Mesenchymal stem cell (in vitro differentiated cells and primary cell): ENCODE results near the gene SKA2.

Experiments used
- DNase-seq: peaks from one replicate; pipeline ENCODE4 v3.0.0-alpha.2; 2013
- H2AFZ ChIP-seq: one replicate; pipeline ENCODE4 v1.6.1; 2013; ENCODE audit warnings: low read depth, mild to moderate bottlenecking, control low read depth, inconsistent platforms, low read length, moderate library complexity
- H2AK5ac ChIP-seq: 2 replicates; pipeline ENCODE4 v1.6.1; 2013; ENCODE audit warnings: low read length, moderate library complexity, mild to moderate bottlenecking, inconsistent platforms; ENCODE audit not compliant: severe bottlenecking
- H2BK120ac ChIP-seq: one replicate; pipeline ENCODE4 v1.6.1; 2013; ENCODE audit warnings: low read depth, mild to moderate bottlenecking, inconsistent platforms, low read length, moderate library complexity
- H2BK12ac ChIP-seq, 2 experiments: one replicate each; pipeline ENCODE4 v1.6.1; 2013; ENCODE audit warnings: inconsistent platforms in 2 of 2, low read length in 2 of 2, mild to moderate bottlenecking in 2 of 2, moderate library complexity in 2 of 2, control low read depth in 1 of 2
- H2BK15ac ChIP-seq: one replicate; pipeline ENCODE4 v1.6.1; 2013; ENCODE audit warnings: mild to moderate bottlenecking, low read depth, inconsistent platforms; ENCODE audit not compliant: poor library complexity, severe bottlenecking
- H2BK5ac ChIP-seq: 2 replicates; pipeline ENCODE4 v1.6.1; 2013; ENCODE audit warnings: low read depth, mild to moderate bottlenecking, low read length, control low read depth, inconsistent platforms; ENCODE audit not compliant: poor library complexity, severe bottlenecking
- H3K14ac ChIP-seq, 2 experiments: one replicate each; pipeline ENCODE4 v1.6.1; 2013; ENCODE audit warnings: inconsistent platforms in 2 of 2, low read length in 2 of 2, control low read depth in 1 of 2, mild to moderate bottlenecking in 1 of 2, moderate library complexity in 1 of 2
- H3K18ac ChIP-seq, 2 experiments: one replicate each; pipeline ENCODE4 v1.6.1; 2013; ENCODE audit warnings: inconsistent platforms in 2 of 2, low read length in 2 of 2, control low read depth in 1 of 2, low read depth in 1 of 2, mild to moderate bottlenecking in 1 of 2
- H3K23ac ChIP-seq, 2 experiments: one replicate each; pipeline ENCODE4 v1.6.1; 2013; ENCODE audit warnings: inconsistent platforms in 2 of 2, low read length in 2 of 2, mild to moderate bottlenecking in 2 of 2, moderate library complexity in 2 of 2, control low read depth in 1 of 2
- H3K27ac ChIP-seq: 2 replicates; pipeline ENCODE4 v1.5.1; 2013; ENCODE audit warnings: mild to moderate bottlenecking, moderate library complexity, low read length, control low read depth, inconsistent platforms; ENCODE audit not compliant: poor library complexity, severe bottlenecking
- H3K27me3 ChIP-seq, 2 experiments: 2 replicates each; pipeline versions ENCODE4 v1.6.1 to v1.7.0; 2013; ENCODE audit warnings: low read length in 2 of 2, mild to moderate bottlenecking in 2 of 2, moderate library complexity in 2 of 2, control low read depth in 1 of 2, inconsistent platforms in 1 of 2; ENCODE audit not compliant: control insufficient read depth in 1 of 2, insufficient read depth in 1 of 2
- H3K36me3 ChIP-seq, 2 experiments: 2 replicates each; pipeline versions ENCODE4 v1.6.1 to v1.7.0; 2013; ENCODE audit warnings: low read length in 2 of 2, control low read depth in 1 of 2, inconsistent platforms in 1 of 2, low read depth in 1 of 2, mild to moderate bottlenecking in 1 of 2; ENCODE audit not compliant: insufficient read depth in 2 of 2, control insufficient read depth in 1 of 2
- H3K4ac ChIP-seq, 2 experiments: one replicate each; pipeline ENCODE4 v1.6.1; 2013; ENCODE audit warnings: inconsistent platforms in 2 of 2, low read length in 2 of 2, mild to moderate bottlenecking in 2 of 2, moderate library complexity in 2 of 2, control low read depth in 1 of 2, low read depth in 1 of 2
- H3K4me1 ChIP-seq: 2 replicates; pipeline ENCODE4 v1.6.1; 2013; ENCODE audit warnings: low read depth, low read length, control low read depth; ENCODE audit not compliant: control insufficient read depth, insufficient read depth
- H3K4me2 ChIP-seq: 2 replicates; pipeline ENCODE4 v1.6.1; 2013; ENCODE audit warnings: low read length, mild to moderate bottlenecking, inconsistent platforms; ENCODE audit not compliant: poor library complexity, severe bottlenecking
- H3K4me3 ChIP-seq, 2 experiments: 2 replicates each; pipeline versions ENCODE4 v1.5.1 to v1.7.0; 2013; ENCODE audit warnings: low read length in 2 of 2, mild to moderate bottlenecking in 2 of 2, control low read depth in 1 of 2, low read depth in 1 of 2; ENCODE audit not compliant: insufficient read depth in 1 of 2
- H3K79me1 ChIP-seq: replicated peaks from 2 replicates; pipeline ENCODE4 v1.6.1; 2013; ENCODE audit warnings: mild to moderate bottlenecking, control low read depth, low read length, inconsistent platforms; ENCODE audit not compliant: poor library complexity, severe bottlenecking
- H3K9ac ChIP-seq: 2 replicates; pipeline ENCODE4 v1.7.0; 2013; ENCODE audit warnings: mild to moderate bottlenecking, low read length, moderate library complexity
- H3K9me3 ChIP-seq: 2 replicates; pipeline ENCODE4 v1.7.0; 2013; ENCODE audit warnings: mild to moderate bottlenecking, low read length; ENCODE audit not compliant: control insufficient read depth
- H4K8ac ChIP-seq: one replicate; pipeline ENCODE4 v1.6.1; 2013; ENCODE audit warnings: inconsistent platforms, mild to moderate bottlenecking, low read length, moderate library complexity
- H4K91ac ChIP-seq: one replicate; pipeline ENCODE4 v1.6.1; 2013; ENCODE audit warnings: mild to moderate bottlenecking, low read length, inconsistent platforms
- WGBS: methylation state at CpG from one replicate; pipeline ENCODE4 v1.1.7; 2013; ENCODE audit warnings: mixed read lengths; 5-methylcytosine and 5-hydroxymethylcytosine counted together

Gene SKA2

DNA sequence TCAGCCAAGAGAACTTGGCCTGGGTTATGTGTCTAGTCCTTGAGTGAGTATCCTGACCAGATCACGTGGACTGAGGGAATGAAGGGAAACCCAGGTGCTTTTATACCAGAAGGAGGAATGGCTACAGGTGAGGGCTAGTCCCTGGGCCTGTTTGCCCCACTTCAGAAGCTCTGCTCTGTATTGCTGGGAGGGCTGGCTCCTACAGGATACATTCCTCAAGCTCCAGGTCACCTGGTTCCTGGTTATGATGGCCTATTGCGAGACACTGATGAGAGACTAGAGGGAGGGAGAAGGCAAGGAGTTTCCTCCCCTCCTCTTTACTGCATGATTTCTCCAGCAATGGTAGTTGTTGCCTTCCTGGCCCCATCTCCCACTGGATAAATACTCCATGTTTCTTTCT is 35.8 kb upstream of the SKA2 start:
- Histone ChIP-seq H3K27me3 (no peaks in the 10 kb centered on the region), H4K91ac (no peak overlapping the region), H2AFZ (no peak overlapping the region), H3K14ac (no peak overlapping the region), H3K79me1 (peaks cover 11% of the 10 kb centered on the region), H3K23ac (no peak overlapping the region), H3K27ac (no peak overlapping the region), H2BK120ac (no peak overlapping the region), H3K18ac (no peak overlapping the region), H3K4ac (no peak overlapping the region), H2BK5ac (no peak overlapping the region), H2AK5ac (no peak overlapping the region), H3K36me3 (peaks cover 0 to 8% of the 10 kb centered on the region in 2 experiments), H3K9me3 (no peaks in the 10 kb centered on the region), H2BK15ac (no peak overlapping the region), H3K4me3 (no peak overlapping the region), H3K9ac (no peak overlapping the region), H3K4me2 (no peak overlapping the region), H3K4me1 (peaks cover 5% of the 10 kb centered on the region), H2BK12ac (no peak overlapping the region), H4K8ac (no peak overlapping the region)
- 98% methylated on average over 2 of the region's 2 CpGs for WGBS
- DNase-seq = no peak

DNA sequence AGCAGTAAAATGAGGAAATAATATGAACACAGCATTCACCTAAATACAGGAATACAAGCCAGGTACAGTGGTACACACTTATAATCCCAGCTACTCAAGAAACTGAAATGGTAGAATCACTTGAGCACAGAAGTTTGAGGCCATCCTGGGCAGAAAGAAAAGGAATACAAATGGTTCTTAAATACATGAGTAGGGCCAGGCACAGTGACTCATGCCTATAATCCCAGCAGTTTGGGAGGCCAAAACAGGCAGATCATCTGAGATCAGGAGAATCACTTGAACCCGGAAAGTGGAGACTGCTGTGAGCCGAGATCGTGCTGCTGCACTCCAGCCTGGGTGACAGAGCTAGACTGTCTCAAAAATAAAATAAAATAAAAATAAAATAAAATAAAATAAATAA is 31.9 kb upstream of the SKA2 start:
- H3K36me3 ChIP-seq = peaks cover 0 to 2% of the 10 kb centered on the region in 2 experiments
- no peak overlapping the region for H3K23ac ChIP-seq
- H3K27ac ChIP-seq = no peak overlapping the region
- no peak overlapping the region for H2AK5ac ChIP-seq
- H2BK15ac ChIP-seq = no peak overlapping the region
- peaks cover 3% of the 10 kb centered on the region for H3K4me1 ChIP-seq
- H3K18ac ChIP-seq = no peak overlapping the region
- H3K4me2 ChIP-seq = no peak overlapping the region
- 100% methylated on average over 1 of the region's 3 CpGs for WGBS
- no peak for DNase-seq
- no peaks in the 10 kb centered on the region for H3K9me3 ChIP-seq
- H2BK120ac ChIP-seq = no peak overlapping the region
- H3K4me3 ChIP-seq = no peak overlapping the region
- H2AFZ ChIP-seq = no peak overlapping the region
- no peak overlapping the region for H4K8ac ChIP-seq
- H3K14ac ChIP-seq = no peak overlapping the region
- no peak overlapping the region for H2BK5ac ChIP-seq
- H2BK12ac ChIP-seq = no peak overlapping the region
- no peaks in the 10 kb centered on the region for H3K27me3 ChIP-seq
- no peak overlapping the region for H4K91ac ChIP-seq
- H3K9ac ChIP-seq = no peak overlapping the region
- peaks cover 19% of the 10 kb centered on the region for H3K79me1 ChIP-seq
- no peak overlapping the region for H3K4ac ChIP-seq

DNA sequence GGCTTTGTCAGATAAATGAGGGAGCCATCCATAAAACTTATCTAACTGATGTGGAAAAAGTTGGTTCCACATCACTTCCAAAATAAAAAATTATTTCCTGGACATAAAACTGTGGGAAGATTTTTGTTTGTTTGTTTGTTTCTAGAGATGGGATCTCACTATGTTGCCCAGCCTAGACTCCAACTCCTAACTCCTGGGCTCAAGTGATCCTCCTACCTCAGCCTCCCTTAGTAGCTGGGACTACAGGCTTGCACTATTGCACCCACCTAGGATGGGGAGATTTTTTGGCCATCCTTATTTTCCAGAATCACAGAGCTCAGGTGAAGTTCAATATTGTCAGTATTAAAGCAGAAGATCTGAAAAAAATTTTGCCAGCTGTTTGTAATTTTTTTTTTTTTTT is 31.0 kb upstream of the SKA2 start:
- Histone ChIP-seq H2BK120ac (no peak overlapping the region), H3K18ac (no peak overlapping the region), H3K4me1 (peaks cover 3% of the 10 kb centered on the region)

DNA sequence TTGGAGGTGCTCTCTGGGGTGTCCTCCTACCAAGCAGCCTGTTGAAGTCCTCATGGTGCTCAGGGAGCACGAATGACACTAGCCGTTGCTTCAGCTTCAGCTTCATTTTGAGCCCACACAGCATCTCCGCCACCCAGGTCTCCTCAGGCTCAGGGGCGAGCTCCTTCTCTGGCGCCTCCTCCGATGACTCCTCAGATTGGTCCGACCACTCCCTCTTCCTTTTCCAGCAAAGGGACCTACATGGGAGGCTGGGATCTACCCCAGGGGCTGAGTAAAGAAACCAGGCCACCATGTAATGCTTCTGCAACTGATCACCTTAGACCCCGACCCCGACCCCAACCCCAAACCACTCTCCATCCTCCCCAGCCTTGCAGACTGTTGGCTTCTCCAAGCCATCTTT is 26.5 kb upstream of the SKA2 start:
- Histone ChIP-seq H3K27me3 (no peaks in the 10 kb centered on the region), H4K8ac (no peak overlapping the region), H2BK12ac (no peak overlapping the region), H2AFZ (no peak overlapping the region), H3K18ac (no peak overlapping the region), H3K36me3 (peaks cover 0 to 4% of the 10 kb centered on the region in 2 experiments), H3K14ac (no peak overlapping the region), H4K91ac (no peak overlapping the region), H3K23ac (no peak overlapping the region), H3K27ac (no peak overlapping the region), H3K4me1 (peaks cover 8% of the 10 kb centered on the region), H2BK5ac (no peak overlapping the region), H3K79me1 (peaks cover 42% of the 10 kb centered on the region), H2BK120ac (no peak overlapping the region), H3K4ac (no peak overlapping the region), H3K4me2 (no peak overlapping the region), H3K9ac (no peak overlapping the region), H2AK5ac (no peak overlapping the region), H2BK15ac (no peak overlapping the region), H3K4me3 (no peak overlapping the region), H3K9me3 (no peaks in the 10 kb centered on the region)
- 99% methylated on average over 9 of the region's 9 CpGs for WGBS
- DNase-seq = no peak

More for the DNA sequence above, 31.0 kb upstream of the SKA2 start:
- H2BK15ac ChIP-seq = no peak overlapping the region
- no peak overlapping the region for H3K14ac ChIP-seq
- H3K9me3 ChIP-seq = no peaks in the 10 kb centered on the region
- no peak overlapping the region for H2AK5ac ChIP-seq
- no peak overlapping the region for H3K9ac ChIP-seq
- H3K4ac ChIP-seq = no peak overlapping the region
- H3K27me3 ChIP-seq = no peaks in the 10 kb centered on the region
- H4K8ac ChIP-seq = no peak overlapping the region
- H3K27ac ChIP-seq = no peak overlapping the region
- no peak for DNase-seq
- no peak overlapping the region for H2BK5ac ChIP-seq
- H3K4me3 ChIP-seq = no peak overlapping the region
- H3K36me3 ChIP-seq = peaks cover 0 to 4% of the 10 kb centered on the region in 2 experiments
- no peak overlapping the region for H3K23ac ChIP-seq
- H4K91ac ChIP-seq = no peak overlapping the region
- peaks cover 20% of the 10 kb centered on the region for H3K79me1 ChIP-seq
- no peak overlapping the region for H2AFZ ChIP-seq
- no peak overlapping the region for H3K4me2 ChIP-seq
- H2BK12ac ChIP-seq = no peak overlapping the region
